Tibial nerve (tissue), 4 donors: ENCODE measurements around the gene SHLD2. TPM values are rescaled to one million over a fixed set of nuclear protein-coding genes. Genes with fewer than 3 reads are reported as not detected.

Experiments
- DNase-seq, 2 donors: peaks; one replicate each; pipeline ENCODE4 v3.0.0-alpha.2; 2019; ENCODE audit warnings: low spot score in 2 of 2
- H3K27ac ChIP-seq, 4 donors: fragments of 200-600 bp; sonication (generic) in 3 of 4; one replicate each; pipeline ENCODE4 v1.5.1; 2017 to 2019; ENCODE audit warnings: mild to moderate bottlenecking in 1 of 4
- H3K27me3 ChIP-seq, 2 donors: fragments of 200-600 bp; sonication (generic) in 1 of 2; one replicate each; pipeline versions ENCODE4 v1.5.1 to v1.6.0; 2017 to 2019
- H3K36me3 ChIP-seq, 3 donors: fragments of 200-600 bp; sonication (generic); one replicate each; pipeline ENCODE4 v1.5.1; 2018 to 2019
- H3K4me1 ChIP-seq, 4 donors: fragments of 200-600 bp; sonication (generic) in 3 of 4; one replicate each; pipeline ENCODE4 v1.5.1; 2017 to 2019
- H3K4me3 ChIP-seq, 4 donors: fragments of 200-600 bp; sonication (generic) in 3 of 4; one replicate each; pipeline ENCODE4 v1.5.1; 2017 to 2019; ENCODE audit warnings: mild to moderate bottlenecking in 1 of 4, moderate library complexity in 1 of 4
- H3K9me3 ChIP-seq, 4 donors: fragments of 200-600 bp; sonication (generic) in 3 of 4; one replicate each; pipeline ENCODE4 v1.5.1; 2017 to 2019
- EP300 ChIP-seq, 2 donors: sonication (generic); formaldehyde crosslinking; IDR thresholded peaks; one replicate each; pipeline ENCODE4 v1.6.1; 2017; ENCODE audit warnings: antibody characterized with exemption in 2 of 2, mild to moderate bottlenecking in 1 of 2
- POLR2A ChIP-seq, 2 donors: fragments of 450-650 bp; IDR thresholded peaks; one replicate each; pipeline ENCODE4 v1.6.1; 2017; ENCODE audit warnings: antibody characterized with exemption in 2 of 2, mild to moderate bottlenecking in 2 of 2, moderate library complexity in 2 of 2
- WGBS, 2 donors: methylation state at CpG; one replicate each; pipeline ENCODE4 v1.1.5; 2018; 5-methylcytosine and 5-hydroxymethylcytosine counted together
- total RNA-seq, 4 donors: library from RNA; depleted of rRNA; stranded (reverse); fragments of >200 nt; gene quantifications; one replicate each; pipeline ENCODE4 v1.1.0, GENCODE V29; 2016
- TF ChIP-seq, protein P1 (sequence below), 5 experiments: fragments of 200-600 bp in 3 of 5; fragments of 450-650 bp in 2 of 5; sonication (generic) in 3 of 5; IDR thresholded peaks; one replicate each; pipeline ENCODE4 v1.5.1; 2016 to 2019; ENCODE audit warnings: antibody characterized with exemption in 5 of 5, mild to moderate bottlenecking in 3 of 5, moderate library complexity in 2 of 5

The SHLD2 gene
- total RNA-seq, 4 donors from 2014 or later, result 14.1 to 39.6 (median 28.6) TPM

DNA sequence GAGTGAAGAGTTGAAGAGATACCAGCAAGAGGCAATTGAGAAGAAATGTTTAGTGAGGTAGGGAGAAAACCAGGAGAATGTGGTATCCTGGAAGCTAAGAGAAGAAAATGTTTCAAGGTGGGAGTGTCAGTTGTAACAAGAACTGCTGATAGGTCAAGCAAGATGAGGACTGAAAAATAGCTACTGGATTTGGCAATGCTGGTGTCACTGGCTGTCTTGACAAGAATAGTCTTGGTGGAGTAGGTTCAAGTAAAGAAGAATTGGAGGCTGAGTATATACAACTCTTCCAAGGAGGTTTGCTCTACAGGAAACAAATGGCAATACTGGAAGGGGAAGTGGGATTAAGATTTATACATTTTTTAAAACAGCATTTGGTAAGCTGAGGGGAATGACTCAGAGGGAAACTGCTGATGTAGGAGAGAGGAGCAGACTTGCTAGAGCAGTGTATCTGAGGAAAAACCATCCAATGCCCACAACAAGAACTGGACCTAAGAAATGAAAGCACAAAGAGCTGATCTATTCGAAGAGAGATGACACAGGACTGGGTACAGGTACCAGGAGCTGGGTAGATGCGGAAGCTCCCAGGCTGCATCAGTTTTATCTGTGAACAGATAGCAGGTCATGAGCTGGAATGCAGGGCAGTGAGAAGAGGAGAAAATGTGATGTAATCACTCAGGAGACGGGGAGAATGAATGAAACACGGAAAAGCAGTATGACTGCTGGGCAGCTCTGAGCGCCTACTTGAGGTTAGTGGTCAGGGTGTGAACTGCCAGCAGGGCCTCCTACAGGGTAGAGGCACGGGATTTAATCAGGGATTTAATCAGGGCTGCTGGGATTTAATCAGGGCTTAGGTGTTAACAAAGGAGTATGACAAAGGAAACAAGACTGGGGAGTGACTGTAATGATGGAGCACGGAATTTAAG, 40.4 kb upstream of the SHLD2 start:
- Histone ChIP-seq H3K4me3 (peak overlapping the region in 1 of 4 donors; percentile 1), H3K27me3 (no peaks in the 10 kb centered on the region), H3K9me3 (no peaks in the 10 kb centered on the region), H3K36me3 (peaks cover 0 to 95% (median 27%) of the 10 kb centered on the region in 3 donors), H3K4me1 (peaks cover 0 to 22% (median 2%) of the 10 kb centered on the region in 4 donors), H3K27ac (peak overlapping the region in 2 of 4 donors; percentile 56)
- no peak for DNase-seq
- WGBS, 2 donors, result 66 to 78% methylated on average over 7 of the region's 7 CpGs
- TF ChIP-seq EP300 (IDR thresholded peaks at IDR 0.05) (peak in 1 of 2 donors; percentile 30), POLR2A (IDR thresholded peaks at IDR 0.05) (no peak)
- TF ChIP-seq, protein P1, sequence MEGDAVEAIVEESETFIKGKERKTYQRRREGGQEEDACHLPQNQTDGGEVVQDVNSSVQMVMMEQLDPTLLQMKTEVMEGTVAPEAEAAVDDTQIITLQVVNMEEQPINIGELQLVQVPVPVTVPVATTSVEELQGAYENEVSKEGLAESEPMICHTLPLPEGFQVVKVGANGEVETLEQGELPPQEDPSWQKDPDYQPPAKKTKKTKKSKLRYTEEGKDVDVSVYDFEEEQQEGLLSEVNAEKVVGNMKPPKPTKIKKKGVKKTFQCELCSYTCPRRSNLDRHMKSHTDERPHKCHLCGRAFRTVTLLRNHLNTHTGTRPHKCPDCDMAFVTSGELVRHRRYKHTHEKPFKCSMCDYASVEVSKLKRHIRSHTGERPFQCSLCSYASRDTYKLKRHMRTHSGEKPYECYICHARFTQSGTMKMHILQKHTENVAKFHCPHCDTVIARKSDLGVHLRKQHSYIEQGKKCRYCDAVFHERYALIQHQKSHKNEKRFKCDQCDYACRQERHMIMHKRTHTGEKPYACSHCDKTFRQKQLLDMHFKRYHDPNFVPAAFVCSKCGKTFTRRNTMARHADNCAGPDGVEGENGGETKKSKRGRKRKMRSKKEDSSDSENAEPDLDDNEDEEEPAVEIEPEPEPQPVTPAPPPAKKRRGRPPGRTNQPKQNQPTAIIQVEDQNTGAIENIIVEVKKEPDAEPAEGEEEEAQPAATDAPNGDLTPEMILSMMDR (IDR thresholded peaks at IDR 0.05), result peak in 1 of 5 experiments; percentile 11

DNA sequence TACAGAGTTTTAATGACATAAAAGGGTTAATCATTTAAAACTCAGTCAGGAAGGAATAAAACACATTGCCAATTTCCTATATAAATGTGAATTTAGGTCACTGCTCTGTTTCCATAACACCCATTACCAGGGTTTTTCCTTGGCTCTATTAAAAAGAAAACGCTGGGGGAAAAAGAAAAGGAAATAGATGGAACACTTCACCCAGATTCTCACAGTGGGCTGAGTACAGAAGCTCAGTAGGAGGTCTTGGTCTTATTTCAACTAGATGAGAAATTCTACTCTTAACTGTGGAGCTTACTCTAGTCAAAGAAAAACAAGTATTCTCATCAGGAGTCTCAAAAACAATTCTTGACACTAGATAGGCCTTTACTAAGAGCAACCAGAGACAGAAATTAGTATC, 36.8 kb upstream of the SHLD2 start:
- 47 to 51% methylated on average over 1 of the region's 1 CpG for WGBS, 2 donors
- Histone ChIP-seq H3K27ac (peak overlapping the region in 2 of 4 donors; percentile 21 to 41), H3K27me3 (no peaks in the 10 kb centered on the region), H3K9me3 (no peaks in the 10 kb centered on the region), H3K4me3 (no peak overlapping the region), H3K36me3 (peaks cover 0 to 96% (median 38%) of the 10 kb centered on the region in 3 donors), H3K4me1 (peaks cover 0 to 22% (median 2%) of the 10 kb centered on the region in 4 donors)
- no peak for DNase-seq
- TF ChIP-seq POLR2A (IDR thresholded peaks at IDR 0.05) (no peak), EP300 (IDR thresholded peaks at IDR 0.05) (no peak)
- TF ChIP-seq, protein P1 (IDR thresholded peaks at IDR 0.05), result no peak

DNA sequence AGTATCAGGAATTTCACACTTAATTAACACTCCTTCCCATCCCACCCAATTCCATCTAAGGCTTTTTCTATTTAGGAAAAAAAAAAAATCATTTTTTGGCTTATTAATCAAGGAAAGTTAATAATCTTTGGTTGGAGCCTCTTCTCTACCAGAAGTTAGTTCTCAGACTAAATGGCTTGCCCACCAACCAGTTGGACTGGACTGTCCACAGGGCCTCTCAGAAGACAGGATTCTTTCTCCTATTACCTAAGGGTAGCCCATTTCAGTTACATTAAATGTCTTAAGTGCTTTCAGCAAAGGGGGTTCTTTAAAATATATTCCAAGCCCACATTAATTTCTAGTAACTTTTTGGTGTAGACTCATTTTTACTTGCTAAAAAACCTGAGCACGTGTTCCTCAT, 35.6 kb upstream of the SHLD2 start:
- Histone ChIP-seq H3K27me3 (no peaks in the 10 kb centered on the region), H3K27ac (no peak overlapping the region), H3K4me1 (peaks cover 0 to 12% (median 1%) of the 10 kb centered on the region in 4 donors), H3K4me3 (no peak overlapping the region), H3K9me3 (no peaks in the 10 kb centered on the region), H3K36me3 (peaks cover 0 to 96% (median 38%) of the 10 kb centered on the region in 3 donors)
- DNase-seq, result no peak
- 90% methylated on average over 1 of the region's 1 CpG for WGBS, 2 donors
- no peak for TF ChIP-seq POLR2A (IDR thresholded peaks at IDR 0.05)
- no peak for TF ChIP-seq EP300 (IDR thresholded peaks at IDR 0.05)
- TF ChIP-seq, protein P1 (IDR thresholded peaks at IDR 0.05), result no peak

DNA sequence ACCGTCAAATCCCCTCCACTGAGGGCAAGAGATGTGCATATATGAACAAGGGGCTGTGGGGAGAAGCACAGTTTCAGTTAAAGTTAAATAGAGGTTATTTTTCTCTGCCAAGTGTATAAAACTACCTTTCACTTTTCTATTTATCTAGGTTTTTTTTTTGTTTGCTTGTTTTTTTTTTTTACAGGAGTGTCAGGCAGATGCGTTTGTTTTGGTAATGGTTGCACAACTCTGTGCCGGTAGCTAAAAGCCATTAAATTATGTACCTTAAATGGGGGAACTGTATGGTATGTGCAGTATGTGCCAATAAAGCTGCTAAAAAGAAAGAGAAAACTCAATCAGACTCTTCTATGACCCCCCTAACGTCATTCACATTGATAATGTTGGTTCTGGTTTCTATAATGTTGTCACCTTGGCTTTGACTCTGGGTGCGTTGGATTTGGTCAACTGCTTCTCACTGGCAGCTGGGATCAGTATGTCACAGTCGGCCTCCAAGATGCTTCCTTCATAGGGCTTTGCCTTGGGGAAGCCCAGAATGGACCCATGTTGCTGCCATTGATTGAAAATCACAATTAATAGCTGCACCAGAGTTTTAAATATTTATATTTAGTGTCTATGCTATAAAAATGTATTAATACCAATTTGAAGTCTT, 34.6 kb upstream of the SHLD2 start:
- no peak for DNase-seq
- H3K27me3 ChIP-seq, result no peaks in the 10 kb centered on the region
- no peaks in the 10 kb centered on the region for H3K9me3 ChIP-seq
- no peak overlapping the region for H3K27ac ChIP-seq
- H3K4me3 ChIP-seq, result no peak overlapping the region
- H3K4me1 ChIP-seq, result peaks cover 0 to 12% (median 0%) of the 10 kb centered on the region in 4 donors
- no peak for TF ChIP-seq POLR2A (IDR thresholded peaks at IDR 0.05)
- TF ChIP-seq, protein P1 (IDR thresholded peaks at IDR 0.05), result no peak
- TF ChIP-seq EP300 (IDR thresholded peaks at IDR 0.05), result no peak
- 86 to 94% methylated on average over 6 of the region's 6 CpGs for WGBS, 2 donors
- H3K36me3 ChIP-seq, result peaks cover 0 to 95% (median 38%) of the 10 kb centered on the region in 3 donors
